ENCODE data around the gene GMDS.
A peak's percentile ranks its signal among the peaks of the same experiment; 100 is the strongest.
"Not testable (repeated sequence)": the region's sequence is repeated elsewhere in the genome, so short reads cannot be mapped to it uniquely, and the experiment has no call there.

The GMDS gene

GRCh38 chr6:1708122-1708521, 537.3 kb downstream of the GMDS start:
- no peak for DNase-seq (ENCODE audit: low read depth)

GRCh38 chr6:1705630-1706029, 539.8 kb downstream of the GMDS start:
- DNase-seq (ENCODE audit: low read depth), result no peak

- no peak for DNase-seq (ENCODE audit: low read depth)
Measured at GRCh38 chr6:1705183-1705582, 540.2 kb downstream of the GMDS start.

GRCh38 chr6:1704711-1705110, 540.7 kb downstream of the GMDS start:
- DNase-seq (ENCODE audit: low read depth), result no peak

DNA sequence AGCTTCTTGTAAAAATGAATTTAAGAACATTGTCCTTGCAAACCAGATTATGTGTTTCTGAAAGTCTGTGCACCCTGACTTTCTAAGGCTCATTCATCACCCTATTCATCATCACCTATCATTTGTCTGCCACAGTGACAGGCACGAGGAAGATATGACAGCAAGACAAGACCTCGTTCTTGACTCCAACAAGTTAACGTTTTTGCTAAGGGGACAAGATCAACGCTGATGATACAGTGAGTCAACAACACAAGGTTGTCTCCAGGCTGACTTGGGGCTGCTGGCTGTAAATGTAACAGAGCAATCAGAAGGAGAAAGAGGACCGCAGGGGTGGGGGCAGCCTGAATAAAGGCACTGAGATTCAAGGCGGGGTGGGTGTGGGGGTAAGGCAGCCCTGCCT, 541.5 kb downstream of the GMDS start:
- no peak for DNase-seq (ENCODE audit: low read depth)

GRCh38 chr6:1703091-1703855, 542.1 kb downstream of the GMDS start:
- DNase-seq (ENCODE audit: low read depth), result no peak

DNA sequence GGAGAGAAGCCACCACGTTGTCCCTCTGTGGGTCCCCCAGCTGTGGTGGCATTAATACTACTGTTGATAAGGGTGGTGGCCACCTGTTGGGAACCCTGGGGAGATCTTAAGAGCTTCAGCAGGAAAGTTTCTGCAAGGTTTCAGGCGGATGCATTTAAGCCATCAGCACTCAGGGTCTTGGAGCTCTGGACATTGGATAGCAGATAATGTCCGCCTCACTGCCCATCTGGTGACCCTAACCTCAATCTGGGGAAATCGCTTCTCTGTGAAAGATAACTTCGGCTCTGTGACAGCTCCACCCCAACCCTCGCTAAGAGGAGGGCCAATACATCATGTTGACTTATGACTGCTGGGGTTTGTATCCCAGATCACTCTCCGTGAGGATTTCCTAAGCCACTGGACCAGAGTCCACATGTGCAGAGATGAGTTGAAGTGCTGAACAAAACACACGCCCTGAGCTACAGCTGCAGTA, 542.8 kb downstream of the GMDS start:
- DNase-seq (ENCODE audit: low read depth), result no peak

DNA sequence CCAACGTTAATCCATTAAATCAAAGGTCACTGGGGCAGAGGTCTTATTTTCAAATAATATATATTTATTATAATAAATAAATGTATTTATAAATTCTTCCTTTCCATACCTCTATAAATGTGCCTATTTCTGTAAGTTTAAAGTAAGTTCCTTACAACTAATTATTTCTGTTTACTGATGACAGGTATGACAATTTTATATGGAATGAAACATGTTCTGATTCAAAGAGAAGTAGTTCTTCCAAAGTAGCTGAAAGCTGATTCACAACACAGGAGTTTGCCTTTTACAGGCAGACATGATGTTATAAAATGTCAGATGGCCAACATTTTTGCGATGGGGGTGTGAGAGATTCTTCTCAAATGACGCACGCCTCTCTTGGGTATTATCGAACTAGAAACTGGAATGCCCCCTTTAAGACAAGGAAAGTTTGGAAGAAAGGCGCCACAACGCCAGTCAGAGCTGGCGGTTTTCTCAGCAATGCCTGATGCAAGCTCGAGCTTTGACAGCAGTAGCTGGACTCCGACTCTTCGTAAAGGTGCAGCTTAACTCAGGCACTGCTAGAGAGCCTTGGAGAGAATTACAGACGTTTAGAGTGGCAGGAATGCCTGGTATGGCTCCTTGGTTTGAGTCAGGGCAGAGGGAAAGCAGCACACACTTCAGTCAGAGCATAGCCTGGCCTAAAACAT, 543.6 kb downstream of the GMDS start:
- DNase-seq (ENCODE audit: low read depth), result peak; percentile 87

DNA sequence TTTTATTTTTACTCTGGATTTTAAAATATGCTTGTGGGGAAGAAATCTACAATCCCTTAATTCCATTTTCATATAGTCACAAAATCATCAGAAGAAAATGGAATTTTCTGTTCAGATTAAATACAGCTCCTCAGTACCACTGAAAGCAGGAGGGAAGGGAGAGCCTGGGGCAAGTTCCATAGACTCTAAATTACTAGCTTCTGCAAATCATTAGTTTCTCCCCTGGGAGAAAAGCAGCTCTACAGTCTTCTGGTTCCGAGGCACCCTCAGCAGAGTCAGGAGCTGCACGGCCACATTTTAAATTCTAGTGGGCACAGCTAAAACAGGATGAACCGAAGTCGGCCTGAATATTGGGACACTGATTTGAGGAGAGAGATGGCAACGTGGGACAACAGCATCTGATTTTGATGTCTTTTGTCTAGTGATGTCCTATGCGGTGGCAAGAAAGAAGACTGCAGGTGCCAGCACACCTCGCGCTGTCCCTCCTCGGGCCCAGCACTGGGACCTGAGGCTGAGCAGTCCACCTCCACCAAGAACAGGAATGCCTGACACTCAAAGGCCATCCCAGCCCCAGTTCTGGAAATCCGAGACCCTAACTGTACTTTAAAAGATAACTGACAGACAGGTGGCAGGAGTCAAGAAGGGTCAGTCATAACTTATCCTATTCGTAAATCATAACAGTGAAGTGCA, 545.0 kb downstream of the GMDS start:
- no peak for DNase-seq (ENCODE audit: low read depth)

DNA sequence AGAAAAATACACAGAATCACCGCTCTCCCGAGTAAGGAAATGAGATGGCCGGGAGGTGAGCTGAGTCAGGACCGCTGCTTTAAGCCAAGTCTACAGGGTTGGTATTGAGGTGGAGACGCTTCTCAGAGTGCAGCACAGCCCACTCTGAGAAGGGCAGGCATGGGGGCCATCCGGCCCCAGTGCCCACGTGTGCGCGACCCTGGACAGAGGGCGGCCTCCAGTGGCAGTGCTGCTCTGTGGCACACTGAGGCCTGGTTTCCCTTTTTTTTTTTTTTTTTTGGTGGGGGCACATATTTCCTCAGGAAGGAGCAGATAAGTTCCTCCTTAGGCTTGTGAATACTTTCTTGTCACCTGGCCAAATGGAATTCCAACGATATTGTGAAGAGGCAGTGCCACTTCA, 546.9 kb downstream of the GMDS start:
- DNase-seq (ENCODE audit: low read depth), result no peak

DNA sequence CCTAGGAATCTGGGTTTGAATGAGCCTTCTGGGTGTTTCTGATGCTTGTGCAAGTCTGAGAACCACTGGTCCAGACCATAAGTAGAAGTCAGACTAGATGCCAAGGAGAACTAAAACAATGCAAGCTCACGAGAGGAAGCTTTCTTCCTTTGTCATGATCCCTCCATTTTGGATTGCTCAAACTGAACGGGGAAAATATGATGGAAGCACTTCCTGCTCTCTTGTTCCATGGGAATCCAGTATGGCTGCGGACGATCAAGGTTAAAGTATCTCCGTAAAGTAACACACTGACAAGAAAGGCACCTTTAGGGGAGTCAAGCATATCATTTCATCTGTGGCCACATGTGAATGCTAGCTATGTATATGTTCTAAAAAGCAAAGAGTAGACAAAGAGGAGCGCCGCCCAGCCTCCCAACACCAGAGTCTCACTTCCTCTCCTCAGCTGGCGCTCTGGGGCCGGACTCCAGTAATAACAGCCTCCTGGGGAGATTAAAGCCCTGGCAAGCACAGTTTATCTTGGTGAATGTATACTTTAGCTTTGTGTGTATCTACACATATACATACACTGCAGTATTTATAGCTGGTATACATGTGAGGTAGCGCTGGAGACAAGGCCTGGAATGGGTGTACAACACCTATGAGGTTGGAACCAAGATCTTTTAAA, 547.6 kb downstream of the GMDS start:
- DNase-seq (ENCODE audit: low read depth), result no peak

GRCh38 chr6:1696463-1696850, 548.9 kb downstream of the GMDS start:
- no peak for DNase-seq (ENCODE audit: low read depth)

GRCh38 chr6:1695546-1696462, 549.6 kb downstream of the GMDS start:
- no peak for DNase-seq (ENCODE audit: low read depth)

- not testable (repeated sequence) for DNase-seq (ENCODE audit: low read depth)
Measured at GRCh38 chr6:1691828-1692227, 553.6 kb downstream of the GMDS start.

GRCh38 chr6:1690656-1691055, 554.7 kb downstream of the GMDS start:
- not testable (repeated sequence) for DNase-seq (ENCODE audit: low read depth)

DNA sequence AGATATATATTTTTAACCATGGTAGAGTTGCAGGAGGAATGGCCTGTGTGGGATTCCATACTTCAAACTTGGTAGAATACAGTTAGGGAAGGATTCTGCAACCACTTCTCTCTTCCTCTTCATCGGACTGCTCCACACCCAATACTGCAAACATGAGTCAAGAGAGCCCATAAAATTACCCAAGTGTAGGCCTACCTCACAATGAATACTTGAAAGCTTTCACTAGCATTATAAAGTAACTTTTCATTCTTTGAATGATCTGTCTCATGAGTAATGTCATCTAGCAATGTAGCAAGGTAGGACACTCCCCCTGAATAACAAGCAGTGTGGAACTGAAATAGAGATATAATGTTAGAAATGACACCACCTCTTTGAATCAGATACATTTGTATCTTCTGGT, 556.3 kb downstream of the GMDS start:
- DNase-seq (ENCODE audit: low read depth), result no peak

DNA sequence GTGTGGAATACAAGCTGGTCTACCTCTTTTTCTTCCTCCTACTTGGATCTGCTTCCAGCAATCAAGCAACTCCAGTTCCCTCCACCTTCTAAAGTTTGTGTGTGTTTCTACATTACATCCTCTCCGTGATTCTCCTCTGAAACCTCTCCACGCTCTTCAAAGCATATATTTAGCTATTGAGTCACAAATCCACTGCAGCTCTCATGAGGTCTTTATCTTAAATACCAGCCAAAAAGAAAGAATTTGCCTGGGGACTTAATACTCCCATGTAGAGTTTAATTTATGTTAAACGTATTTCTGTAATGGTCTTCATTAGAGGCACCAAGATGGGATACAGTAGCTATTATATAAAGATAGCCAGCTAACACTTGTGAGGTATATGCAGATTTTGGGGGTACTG, 557.0 kb downstream of the GMDS start:
- no peak for DNase-seq (ENCODE audit: low read depth)

- no peak for DNase-seq (ENCODE audit: low read depth)
Measured at GRCh38 chr6:1687402-1687801, 558.0 kb downstream of the GMDS start.

- peak; percentile 90 for DNase-seq (ENCODE audit: low read depth)
Measured at GRCh38 chr6:1686117-1687098, 559.0 kb downstream of the GMDS start.

- no peak for DNase-seq (ENCODE audit: low read depth)
Measured at GRCh38 chr6:1679688-1680068, 565.7 kb downstream of the GMDS start.

Data from fibroblast of the conjunctiva (primary cell).